ENCODE measurements around the gene POLN. TPM values are rescaled to one million over a fixed set of nuclear protein-coding genes. Genes with fewer than 3 reads are reported as not detected.

Gene POLN
- total and polyA plus RNA-seq, 2 experiments from 2014 or later: 1.8 to 4.0 TPM

GRCh38 chr4:2273657-2274319, 31.9 kb upstream of the POLN start (continued):
- TF ChIP-seq JUNB (IDR thresholded peaks at IDR 0.05; ENCODE audit: unreplicated experiment) (no peak), ZNF331 (CRISPR knock-in tag; IDR thresholded peaks at IDR 0.05; ENCODE audit: low read depth) (no peak), POLR2AphosphoS5 (IDR thresholded peaks at IDR 0.05; ENCODE audit: low read depth) (no peak)

DNA sequence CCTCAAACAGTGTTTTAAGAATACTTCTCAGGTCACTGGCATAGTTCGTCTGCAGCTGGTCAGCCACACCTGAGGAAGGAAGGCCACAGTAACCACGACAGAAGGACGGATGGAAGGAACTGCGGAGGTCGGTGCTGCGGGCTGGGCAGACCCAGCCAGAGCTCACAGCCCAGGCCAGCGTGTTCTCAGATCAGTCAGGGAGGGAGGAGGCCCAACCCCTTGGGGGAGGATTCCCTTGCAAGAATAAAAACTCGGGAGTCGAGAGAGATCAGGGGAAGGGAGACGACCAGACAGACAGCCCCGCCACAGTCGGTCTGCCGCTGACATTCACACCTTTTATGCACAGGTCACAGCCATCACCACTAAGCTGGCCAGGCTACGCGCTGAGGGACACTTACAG, 31.3 kb upstream of the POLN start:
- Mint-ChIP-seq H3K4me3 (no peak overlapping the region), H3K36me3 (ENCODE audit: low read depth) (no peaks in the 10 kb centered on the region; the same call in 2 of the 3 replicates), H3K4me1 (peaks cover 15% of the 10 kb centered on the region), H3K27ac (peak overlapping the region; percentile 30; the same call in 1 of the 2 replicates), H3K27me3 (ENCODE audit: insufficient read depth, low read depth, poor library complexity) (peaks cover 3% of the 10 kb centered on the region), H3K9me3 (no peaks in the 10 kb centered on the region)
- Histone ChIP-seq H3K9me2 (ENCODE audit: insufficient read depth) (no peaks in the 10 kb centered on the region), H3K4me2 (no peak overlapping the region), H3K4me1 (ENCODE audit: insufficient read depth) (peaks cover 9% of the 10 kb centered on the region), H3F3A (replicated peaks; ENCODE audit: low read depth) (no peaks in the 10 kb centered on the region), H3K36me3 (ENCODE audit: insufficient read depth) (no peaks in the 10 kb centered on the region), H3K4me3 (no peak overlapping the region), H3K79me2 (replicated peaks; ENCODE audit: insufficient read depth) (no peaks in the 10 kb centered on the region), H4K20me1 (replicated peaks; ENCODE audit: insufficient read depth) (no peaks in the 10 kb centered on the region), H3K27ac (ENCODE audit: low read depth) (no peak overlapping the region), H2AFZ (no peak overlapping the region), H3K27me3 (ENCODE audit: insufficient read depth) (no peaks in the 10 kb centered on the region)
- no peak for DNase-seq (ENCODE audit: low spot score)
- no peak for ATAC-seq
- no peak for TF ChIP-seq ZNF331 (CRISPR knock-in tag; IDR thresholded peaks at IDR 0.05; ENCODE audit: low read depth)
- TF ChIP-seq STAT1 (IDR thresholded peaks at IDR 0.05; ENCODE audit: unreplicated experiment): no peak
- no peak for TF ChIP-seq REST (IDR thresholded peaks at IDR 0.05; ENCODE audit: unreplicated experiment)
- TF ChIP-seq ZNF114 (CRISPR knock-in tag; IDR thresholded peaks at IDR 0.05): no peak
- TF ChIP-seq CREB1 (CRISPR knock-in tag; IDR thresholded peaks at IDR 0.05; ENCODE audit: low read depth): no peak
- no peak for TF ChIP-seq EZH2 (IDR thresholded peaks at IDR 0.05; ENCODE audit: low read depth, unreplicated experiment)
- no peak for TF ChIP-seq POLR2AphosphoS5 (IDR thresholded peaks at IDR 0.05; ENCODE audit: low read depth)
- no peak for TF ChIP-seq JUNB (IDR thresholded peaks at IDR 0.05; ENCODE audit: unreplicated experiment)
- TF ChIP-seq, protein P1, sequence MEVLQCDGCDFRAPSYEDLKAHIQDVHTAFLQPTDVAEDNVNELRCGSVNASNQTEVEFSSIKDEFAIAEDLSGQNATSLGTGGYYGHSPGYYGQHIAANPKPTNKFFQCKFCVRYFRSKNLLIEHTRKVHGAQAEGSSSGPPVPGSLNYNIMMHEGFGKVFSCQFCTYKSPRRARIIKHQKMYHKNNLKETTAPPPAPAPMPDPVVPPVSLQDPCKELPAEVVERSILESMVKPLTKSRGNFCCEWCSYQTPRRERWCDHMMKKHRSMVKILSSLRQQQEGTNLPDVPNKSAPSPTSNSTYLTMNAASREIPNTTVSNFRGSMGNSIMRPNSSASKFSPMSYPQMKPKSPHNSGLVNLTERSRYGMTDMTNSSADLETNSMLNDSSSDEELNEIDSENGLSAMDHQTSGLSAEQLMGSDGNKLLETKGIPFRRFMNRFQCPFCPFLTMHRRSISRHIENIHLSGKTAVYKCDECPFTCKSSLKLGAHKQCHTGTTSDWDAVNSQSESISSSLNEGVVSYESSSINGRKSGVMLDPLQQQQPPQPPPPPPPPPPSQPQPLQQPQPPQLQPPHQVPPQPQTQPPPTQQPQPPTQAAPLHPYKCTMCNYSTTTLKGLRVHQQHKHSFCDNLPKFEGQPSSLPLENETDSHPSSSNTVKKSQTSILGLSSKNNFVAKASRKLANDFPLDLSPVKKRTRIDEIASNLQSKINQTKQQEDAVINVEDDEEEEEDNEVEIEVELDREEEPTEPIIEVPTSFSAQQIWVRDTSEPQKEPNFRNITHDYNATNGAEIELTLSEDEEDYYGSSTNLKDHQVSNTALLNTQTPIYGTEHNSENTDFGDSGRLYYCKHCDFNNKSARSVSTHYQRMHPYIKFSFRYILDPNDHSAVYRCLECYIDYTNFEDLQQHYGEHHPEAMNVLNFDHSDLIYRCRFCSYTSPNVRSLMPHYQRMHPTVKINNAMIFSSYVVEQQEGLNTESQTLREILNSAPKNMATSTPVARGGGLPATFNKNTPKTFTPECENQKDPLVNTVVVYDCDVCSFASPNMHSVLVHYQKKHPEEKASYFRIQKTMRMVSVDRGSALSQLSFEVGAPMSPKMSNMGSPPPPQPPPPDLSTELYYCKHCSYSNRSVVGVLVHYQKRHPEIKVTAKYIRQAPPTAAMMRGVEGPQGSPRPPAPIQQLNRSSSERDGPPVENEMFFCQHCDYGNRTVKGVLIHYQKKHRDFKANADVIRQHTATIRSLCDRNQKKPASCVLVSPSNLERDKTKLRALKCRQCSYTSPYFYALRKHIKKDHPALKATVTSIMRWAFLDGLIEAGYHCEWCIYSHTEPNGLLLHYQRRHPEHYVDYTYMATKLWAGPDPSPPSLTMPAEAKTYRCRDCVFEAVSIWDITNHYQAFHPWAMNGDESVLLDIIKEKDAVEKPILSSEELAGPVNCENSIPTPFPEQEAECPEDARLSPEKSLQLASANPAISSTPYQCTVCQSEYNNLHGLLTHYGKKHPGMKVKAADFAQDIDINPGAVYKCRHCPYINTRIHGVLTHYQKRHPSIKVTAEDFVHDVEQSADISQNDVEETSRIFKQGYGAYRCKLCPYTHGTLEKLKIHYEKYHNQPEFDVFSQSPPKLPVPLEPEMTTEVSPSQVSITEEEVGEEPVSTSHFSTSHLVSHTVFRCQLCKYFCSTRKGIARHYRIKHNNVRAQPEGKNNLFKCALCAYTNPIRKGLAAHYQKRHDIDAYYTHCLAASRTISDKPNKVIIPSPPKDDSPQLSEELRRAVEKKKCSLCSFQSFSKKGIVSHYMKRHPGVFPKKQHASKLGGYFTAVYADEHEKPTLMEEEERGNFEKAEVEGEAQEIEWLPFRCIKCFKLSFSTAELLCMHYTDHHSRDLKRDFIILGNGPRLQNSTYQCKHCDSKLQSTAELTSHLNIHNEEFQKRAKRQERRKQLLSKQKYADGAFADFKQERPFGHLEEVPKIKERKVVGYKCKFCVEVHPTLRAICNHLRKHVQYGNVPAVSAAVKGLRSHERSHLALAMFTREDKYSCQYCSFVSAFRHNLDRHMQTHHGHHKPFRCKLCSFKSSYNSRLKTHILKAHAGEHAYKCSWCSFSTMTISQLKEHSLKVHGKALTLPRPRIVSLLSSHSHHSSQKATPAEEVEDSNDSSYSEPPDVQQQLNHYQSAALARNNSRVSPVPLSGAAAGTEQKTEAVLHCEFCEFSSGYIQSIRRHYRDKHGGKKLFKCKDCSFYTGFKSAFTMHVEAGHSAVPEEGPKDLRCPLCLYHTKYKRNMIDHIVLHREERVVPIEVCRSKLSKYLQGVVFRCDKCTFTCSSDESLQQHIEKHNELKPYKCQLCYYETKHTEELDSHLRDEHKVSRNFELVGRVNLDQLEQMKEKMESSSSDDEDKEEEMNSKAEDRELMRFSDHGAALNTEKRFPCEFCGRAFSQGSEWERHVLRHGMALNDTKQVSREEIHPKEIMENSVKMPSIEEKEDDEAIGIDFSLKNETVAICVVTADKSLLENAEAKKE (CRISPR knock-in tag; IDR thresholded peaks at IDR 0.05): no peak
- TF ChIP-seq NANOG (IDR thresholded peaks at IDR 0.05; ENCODE audit: borderline replicate concordance): no peak
- TF ChIP-seq, protein P2, sequence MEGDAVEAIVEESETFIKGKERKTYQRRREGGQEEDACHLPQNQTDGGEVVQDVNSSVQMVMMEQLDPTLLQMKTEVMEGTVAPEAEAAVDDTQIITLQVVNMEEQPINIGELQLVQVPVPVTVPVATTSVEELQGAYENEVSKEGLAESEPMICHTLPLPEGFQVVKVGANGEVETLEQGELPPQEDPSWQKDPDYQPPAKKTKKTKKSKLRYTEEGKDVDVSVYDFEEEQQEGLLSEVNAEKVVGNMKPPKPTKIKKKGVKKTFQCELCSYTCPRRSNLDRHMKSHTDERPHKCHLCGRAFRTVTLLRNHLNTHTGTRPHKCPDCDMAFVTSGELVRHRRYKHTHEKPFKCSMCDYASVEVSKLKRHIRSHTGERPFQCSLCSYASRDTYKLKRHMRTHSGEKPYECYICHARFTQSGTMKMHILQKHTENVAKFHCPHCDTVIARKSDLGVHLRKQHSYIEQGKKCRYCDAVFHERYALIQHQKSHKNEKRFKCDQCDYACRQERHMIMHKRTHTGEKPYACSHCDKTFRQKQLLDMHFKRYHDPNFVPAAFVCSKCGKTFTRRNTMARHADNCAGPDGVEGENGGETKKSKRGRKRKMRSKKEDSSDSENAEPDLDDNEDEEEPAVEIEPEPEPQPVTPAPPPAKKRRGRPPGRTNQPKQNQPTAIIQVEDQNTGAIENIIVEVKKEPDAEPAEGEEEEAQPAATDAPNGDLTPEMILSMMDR (conservative IDR thresholded peaks at IDR 0.05; ENCODE audit: low read depth in 2 of 2): no peak
- TF ChIP-seq ETS1 (IDR thresholded peaks at IDR 0.05): no peak
